Keratinocyte (primary cell): ENCODE results near the gene PTBP1. TPM values are rescaled to one million over a fixed set of nuclear protein-coding genes. Genes with fewer than 3 reads are reported as not detected.

Experiments
- DNase-seq: peaks from one replicate; pipeline ENCODE4 v3.0.0-alpha.2; 2011; ENCODE audit warnings: low read depth, missing footprints, low spot score
- FAIRE-seq: peaks from 2 replicates; lab custom pipeline; 2011; peaks lifted over from hg19 to GRCh38; lab: Jason Lieb, UNC
- H2AFZ ChIP-seq: 2 replicates; pipeline ENCODE4 v1.6.0; 2012; ENCODE audit warnings: low read length, control low read depth, inconsistent platforms; ENCODE audit not compliant: control insufficient read depth
- H3K27ac ChIP-seq: 2 replicates; pipeline ENCODE4 v1.5.1; 2011; ENCODE audit warnings: low read length; ENCODE audit not compliant: control insufficient read depth, insufficient read depth
- H3K27me3 ChIP-seq: 3 replicates; pipeline ENCODE4 v1.6.0; 2011; ENCODE audit warnings: low read length; ENCODE audit not compliant: control insufficient read depth, insufficient read depth; ENCODE audit errors: extremely low read depth
- H3K36me3 ChIP-seq, 2 experiments: 2 replicates in 1 of 2; 3 replicates in 1 of 2; pipeline ENCODE4 v1.5.1; 2011; ENCODE audit warnings: low read length in 2 of 2, mild to moderate bottlenecking in 1 of 2; ENCODE audit not compliant: control insufficient read depth in 2 of 2, insufficient read depth in 2 of 2; ENCODE audit errors: extremely low read depth in 1 of 2
- H3K4me1 ChIP-seq: 3 replicates; pipeline ENCODE4 v1.5.1; 2011; ENCODE audit warnings: low read length; ENCODE audit not compliant: control insufficient read depth, insufficient read depth; ENCODE audit errors: extremely low read depth
- H3K4me2 ChIP-seq: 3 replicates; pipeline ENCODE4 v1.6.0; 2011; ENCODE audit warnings: low read depth, low read length; ENCODE audit not compliant: control insufficient read depth, insufficient read depth; ENCODE audit errors: extremely low read depth
- H3K4me3 ChIP-seq, 3 experiments: fragments of 200-600 bp in 1 of 3; sonication (generic) in 1 of 3; 2 replicates in 2 of 3; 3 replicates in 1 of 3; pipeline ENCODE4 v1.5.1; 2011 to 2016; ENCODE audit warnings: low read length in 3 of 3, mild to moderate bottlenecking in 3 of 3, control low read depth in 2 of 3, inconsistent platforms in 1 of 3, low read depth in 1 of 3, mixed read lengths in 1 of 3, mixed run types in 1 of 3, moderate library complexity in 1 of 3; ENCODE audit not compliant: control insufficient read depth in 2 of 3, insufficient read depth in 2 of 3; ENCODE audit errors: extremely low read depth in 1 of 3
- H3K79me2 ChIP-seq: 2 replicates; pipeline ENCODE4 v1.6.0; 2012; ENCODE audit warnings: low read length; ENCODE audit not compliant: control insufficient read depth, insufficient read depth
- H3K9ac ChIP-seq: 3 replicates; pipeline ENCODE4 v1.6.0; 2011; ENCODE audit warnings: low read length; ENCODE audit not compliant: control insufficient read depth, insufficient read depth; ENCODE audit errors: extremely low read depth
- H3K9me1 ChIP-seq: 3 replicates; pipeline ENCODE4 v1.6.0; 2011; ENCODE audit warnings: low read length; ENCODE audit not compliant: control insufficient read depth, insufficient read depth; ENCODE audit errors: extremely low read depth
- H3K9me3 ChIP-seq: 2 replicates; pipeline ENCODE4 v1.5.1; 2012; ENCODE audit warnings: low read depth, low read length; ENCODE audit not compliant: control insufficient read depth
- H4K20me1 ChIP-seq: 3 replicates; pipeline ENCODE4 v1.6.0; 2011; ENCODE audit warnings: low read length; ENCODE audit not compliant: control insufficient read depth, insufficient read depth; ENCODE audit errors: extremely low read depth
- EZH2 ChIP-seq: IDR thresholded peaks from one replicate; pipeline ENCODE4 v1.6.1; 2012; ENCODE audit warnings: inconsistent platforms, mild to moderate bottlenecking, low read length, moderate library complexity
- dilution Hi-C: fragments of 300-500 bp; cut with MboI; formaldehyde crosslinking; loops from one replicate; pipeline ENCODE4 v1.7.0; 2020; ENCODE audit warnings: low sequenced_read_pairs; ENCODE audit not compliant: extremely low pct_ligation_motif_present
- polyA plus RNA-seq, 5 experiments: library from polyadenylated mRNA; depleted of rRNA in 3 of 5; stranded (reverse) in 3 of 5; stranded (forward) in 1 of 5; unstranded in 1 of 5; fragments of >200 nt; gene quantifications; 1 replicate in 1 of 5; 2 replicates in 3 of 5; 3 replicates in 1 of 5; pipeline versions ENCODE4 v1.2.1 to v1.2.3, GENCODE V29; 2011 to 2012; ENCODE audit warnings: missing spikeins in 2 of 5, low read depth in 1 of 5, low replicate concordance in 1 of 5
- TF ChIP-seq, protein P1 (sequence below), 3 experiments: IDR thresholded peaks in 1 of 3; conservative IDR thresholded peaks in 1 of 3; optimal IDR thresholded peaks in 1 of 3; 2 replicates in 2 of 3; 3 replicates in 1 of 3; pipeline versions ENCODE3 to v1.5.1; 2011; ENCODE audit warnings: low read length in 3 of 3, mild to moderate bottlenecking in 3 of 3, moderate library complexity in 2 of 3, control low read depth in 1 of 3, inconsistent platforms in 1 of 3; ENCODE audit not compliant: insufficient read depth in 2 of 3; ENCODE audit errors: extremely low read depth in 1 of 3

Gene PTBP1
- polyA plus RNA-seq, 1 donor (not counting 4 experiments of a cell fraction or from before 2014, with no cell fraction given) = 117 TPM

DNA sequence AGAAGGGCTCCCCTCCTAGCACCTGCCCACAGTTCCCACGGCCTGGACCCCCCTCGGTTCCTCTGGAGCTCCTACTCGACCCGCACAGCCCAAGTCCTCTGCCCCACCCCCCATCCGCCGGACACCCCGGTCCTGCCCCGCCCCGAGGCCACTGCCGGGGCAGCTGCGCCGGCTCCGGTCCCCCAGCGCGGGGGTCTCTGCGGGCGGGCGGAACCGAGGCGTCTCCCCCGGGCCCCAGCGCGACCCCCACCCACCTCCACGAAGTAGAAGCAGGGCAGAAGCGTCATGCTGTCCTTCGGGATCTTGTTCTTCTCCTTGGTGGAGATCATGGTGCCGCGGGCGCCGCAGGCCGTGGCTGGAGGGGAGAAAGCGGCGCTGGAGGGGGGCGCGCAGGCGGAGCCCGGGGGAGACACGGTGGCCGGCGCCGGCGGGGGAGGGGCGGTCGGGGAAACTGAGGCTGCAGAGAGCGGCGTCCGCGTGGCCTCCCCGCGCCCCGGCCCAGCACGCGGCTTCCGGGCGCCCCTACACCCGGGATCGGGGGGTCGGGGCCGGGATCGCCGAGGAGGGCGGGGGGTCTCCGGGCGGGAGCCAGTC lies 24.1 kb downstream of the PTBP1 start:
- DNase-seq (no peak), FAIRE-seq (no peak)
- Histone ChIP-seq H3K9ac (no peak overlapping the region), H3K27ac (no peak overlapping the region), H3K4me3 (no peak overlapping the region), H4K20me1 (no peaks in the 10 kb centered on the region), H3K36me3 (no peaks in the 10 kb centered on the region), H2AFZ (no peak overlapping the region), H3K9me1 (no peaks in the 10 kb centered on the region), H3K4me2 (no peak overlapping the region), H3K79me2 (no peaks in the 10 kb centered on the region), H3K27me3 (peaks cover 4% of the 10 kb centered on the region), H3K4me1 (no peaks in the 10 kb centered on the region), H3K9me3 (no peaks in the 10 kb centered on the region)
- TF ChIP-seq EZH2 = peak; percentile 43
- TF ChIP-seq, protein P1, sequence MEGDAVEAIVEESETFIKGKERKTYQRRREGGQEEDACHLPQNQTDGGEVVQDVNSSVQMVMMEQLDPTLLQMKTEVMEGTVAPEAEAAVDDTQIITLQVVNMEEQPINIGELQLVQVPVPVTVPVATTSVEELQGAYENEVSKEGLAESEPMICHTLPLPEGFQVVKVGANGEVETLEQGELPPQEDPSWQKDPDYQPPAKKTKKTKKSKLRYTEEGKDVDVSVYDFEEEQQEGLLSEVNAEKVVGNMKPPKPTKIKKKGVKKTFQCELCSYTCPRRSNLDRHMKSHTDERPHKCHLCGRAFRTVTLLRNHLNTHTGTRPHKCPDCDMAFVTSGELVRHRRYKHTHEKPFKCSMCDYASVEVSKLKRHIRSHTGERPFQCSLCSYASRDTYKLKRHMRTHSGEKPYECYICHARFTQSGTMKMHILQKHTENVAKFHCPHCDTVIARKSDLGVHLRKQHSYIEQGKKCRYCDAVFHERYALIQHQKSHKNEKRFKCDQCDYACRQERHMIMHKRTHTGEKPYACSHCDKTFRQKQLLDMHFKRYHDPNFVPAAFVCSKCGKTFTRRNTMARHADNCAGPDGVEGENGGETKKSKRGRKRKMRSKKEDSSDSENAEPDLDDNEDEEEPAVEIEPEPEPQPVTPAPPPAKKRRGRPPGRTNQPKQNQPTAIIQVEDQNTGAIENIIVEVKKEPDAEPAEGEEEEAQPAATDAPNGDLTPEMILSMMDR (optimal IDR thresholded peaks at IDR 0.05 in 1 of 3, IDR thresholded peaks at IDR 0.05 in 1 of 3, conservative IDR thresholded peaks at IDR 0.05 in 1 of 3; ENCODE audit: extremely low read depth in 1 of 3, insufficient read depth in 2 of 3, low read length in 3 of 3) = no peak
- dilution Hi-C loops = no loop called here

DNA sequence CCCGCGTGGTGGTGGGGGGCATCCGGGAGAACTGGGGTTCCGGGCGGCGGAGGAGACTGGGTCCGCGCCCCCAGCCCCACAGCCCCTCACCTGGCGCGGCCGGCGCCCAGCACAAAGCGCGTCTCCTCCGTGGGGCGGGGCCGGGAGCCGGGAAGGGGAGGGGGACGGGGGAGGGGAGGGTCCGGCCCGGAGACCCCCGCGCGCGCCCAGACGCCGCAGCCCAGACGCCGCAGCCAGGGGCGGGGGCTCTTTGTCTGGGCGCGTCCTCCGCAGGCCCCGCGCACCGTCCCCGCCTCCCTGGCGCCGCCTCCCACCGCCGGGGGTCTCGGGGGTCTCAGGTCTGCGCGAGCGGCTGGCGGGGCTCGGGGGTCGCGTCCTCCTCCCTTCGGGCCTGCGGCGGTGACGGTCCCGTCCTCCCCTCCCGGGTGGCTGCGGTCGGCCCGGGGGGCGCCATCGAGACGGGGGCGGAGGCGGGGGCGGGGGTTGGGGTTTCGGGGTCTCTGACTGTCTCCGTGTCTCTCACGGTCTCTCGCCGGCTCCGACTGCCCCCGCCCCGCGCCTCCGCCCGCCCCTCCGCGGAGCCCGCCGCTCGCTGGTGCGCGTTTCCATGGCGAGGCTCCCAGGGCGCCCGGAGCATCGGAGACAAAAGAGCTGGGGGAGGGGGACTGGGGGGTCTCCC lies 24.7 kb downstream of the PTBP1 start, which contains the start of gene PLPPR3:
Gene PLPPR3 (minus strand): TSS at position 131 of the 679 bp plus-strand sequence. CDS start 396 bp downstream, outside the sequence.
- dilution Hi-C loops = no loop called here
- H3K4me1 ChIP-seq = no peaks in the 10 kb centered on the region
- TF ChIP-seq, protein P1 (optimal IDR thresholded peaks at IDR 0.05 in 1 of 3, IDR thresholded peaks at IDR 0.05 in 1 of 3, conservative IDR thresholded peaks at IDR 0.05 in 1 of 3; ENCODE audit: extremely low read depth in 1 of 3, insufficient read depth in 2 of 3, low read length in 3 of 3) = no peak
- TF ChIP-seq EZH2 = no peak
- no peaks in the 10 kb centered on the region for H3K79me2 ChIP-seq
- H3K36me3 ChIP-seq = no peaks in the 10 kb centered on the region
- H4K20me1 ChIP-seq = no peaks in the 10 kb centered on the region
- no peak within 1 kb of the TSS for H3K4me2 ChIP-seq
- DNase-seq (no peak), FAIRE-seq (no peak)
- no peak within 1 kb of the TSS for H3K4me3 ChIP-seq
- no peaks in the 10 kb centered on the region for H3K9me3 ChIP-seq
- no peak within 1 kb of the TSS for H2AFZ ChIP-seq
- no peaks in the 10 kb centered on the region for H3K9me1 ChIP-seq
- no peak within 1 kb of the TSS for H3K27ac ChIP-seq
- H3K9ac ChIP-seq = no peak within 1 kb of the TSS
- peaks cover 4% of the 10 kb centered on the region for H3K27me3 ChIP-seq
